Sigmoid colon (tissue), 4 donors: ENCODE results near the gene SNX33.

Source experiments
- CTCF ChIP-seq, 4 experiments: fragments of 450-650 bp in 3 of 4; fragments of 200-600 bp in 1 of 4; IDR thresholded peaks; one replicate each; pipeline ENCODE4 v1.5.1; 2016 to 2019; ENCODE audit warnings: antibody characterized with exemption in 4 of 4, mild to moderate bottlenecking in 3 of 4, moderate library complexity in 2 of 4
- POLR2AphosphoS5 ChIP-seq, 4 donors: sonication (generic); formaldehyde crosslinking; IDR thresholded peaks; one replicate each; pipeline ENCODE4 v1.6.1; 2017; ENCODE audit warnings: antibody characterized with exemption in 4 of 4

- TF ChIP-seq CTCF (IDR thresholded peaks at IDR 0.05): no peak
- TF ChIP-seq POLR2AphosphoS5 (IDR thresholded peaks at IDR 0.05): no peak
These were observed 41.1 kb downstream of the SNX33 start for GRCh38 chr15:75688831-75689230.
